HG03159 (cell line): ENCODE results near the gene CBX7.

ENCODE experiments used
- ATAC-seq: cut with Tn5 transposase; IDR thresholded peaks from one replicate; pipeline ENCODE4 v1.9.1; 2021; ENCODE audit warnings: mild to moderate bottlenecking, moderate library complexity; ENCODE audit not compliant: unreplicated experiment

Gene CBX7

GRCh38 chr22:39094717-39095389 lies 57.6 kb downstream of the CBX7 start:
- ATAC-seq: no peak

GRCh38 chr22:39092111-39092862 lies 60.2 kb downstream of the CBX7 start:
- no peak for ATAC-seq

GRCh38 chr22:39091126-39092081 lies 61.1 kb downstream of the CBX7 start:
- no peak for ATAC-seq

GRCh38 chr22:39090426-39091064 lies 61.9 kb downstream of the CBX7 start:
- ATAC-seq: no peak

- ATAC-seq: no peak
Measured at GRCh38 chr22:39089928-39090327, 62.6 kb downstream of the CBX7 start.

GRCh38 chr22:39088685-39089032 lies 63.8 kb downstream of the CBX7 start:
- no peak for ATAC-seq

- ATAC-seq: no peak
Measured at GRCh38 chr22:39087881-39088684, 64.4 kb downstream of the CBX7 start.

- no peak for ATAC-seq
Measured at GRCh38 chr22:39087098-39087497, 65.4 kb downstream of the CBX7 start.

- no peak for ATAC-seq
Measured at GRCh38 chr22:39084666-39085065, 67.8 kb downstream of the CBX7 start.

GRCh38 chr22:39083212-39084165 lies 69.0 kb downstream of the CBX7 start:
- no peak for ATAC-seq

- ATAC-seq: no peak
Measured at GRCh38 chr22:39081598-39081997, 70.9 kb downstream of the CBX7 start.

GRCh38 chr22:39081016-39081415 lies 71.5 kb downstream of the CBX7 start:
- no peak for ATAC-seq
